Measurements from ENCODE around the gene UBE3C.
"Not testable (repeated sequence)": the region's sequence is repeated elsewhere in the genome, so short reads cannot be mapped to it uniquely, and the experiment has no call there.

UBE3C gene

GRCh38 chr7:157120181-157120580, 18.5 kb upstream of the UBE3C start:
- Mint-ChIP-seq H3K36me3 (ENCODE audit: insufficient read depth) (no peaks in the 10 kb centered on the region), H3K27ac (ENCODE audit: low read depth) (no peak overlapping the region), H3K4me3 (no peak overlapping the region), H3K27me3 (peaks cover 19% of the 10 kb centered on the region), H3K4me1 (no peaks in the 10 kb centered on the region), H3K9me3 (peaks cover 4% of the 10 kb centered on the region)
- ATAC-seq (replicated peaks; ENCODE audit: extremely low read depth, poor library complexity, severe bottlenecking) (no peak), DNase-seq (ENCODE audit: low spot score in 2 of 2) (no peak)

GRCh38 chr7:157121184-157121715, 17.5 kb upstream of the UBE3C start:
- peaks cover 9% of the 10 kb centered on the region for H3K27me3 Mint-ChIP-seq
- H3K36me3 Mint-ChIP-seq (ENCODE audit: insufficient read depth), result no peaks in the 10 kb centered on the region
- H3K27ac Mint-ChIP-seq (ENCODE audit: low read depth), result no peak overlapping the region
- H3K4me1 Mint-ChIP-seq, result no peaks in the 10 kb centered on the region
- H3K4me3 Mint-ChIP-seq, result no peak overlapping the region
- H3K9me3 Mint-ChIP-seq, result peaks cover 4% of the 10 kb centered on the region
- ATAC-seq (replicated peaks; ENCODE audit: extremely low read depth, poor library complexity, severe bottlenecking) (no peak), DNase-seq (ENCODE audit: low spot score in 2 of 2) (no peak)

GRCh38 chr7:157122800-157123495, 15.8 kb upstream of the UBE3C start:
- DNase-seq (ENCODE audit: low spot score in 2 of 2) (no peak), ATAC-seq (replicated peaks; ENCODE audit: extremely low read depth, poor library complexity, severe bottlenecking) (no peak)
- no peak overlapping the region for H3K4me3 Mint-ChIP-seq

GRCh38 chr7:157124690-157125089, 14.0 kb upstream of the UBE3C start:
- Mint-ChIP-seq H3K4me1 (no peaks in the 10 kb centered on the region), H3K4me3 (no peak overlapping the region), H3K27me3 (peaks cover 27% of the 10 kb centered on the region), H3K27ac (ENCODE audit: low read depth) (no peak overlapping the region), H3K36me3 (ENCODE audit: insufficient read depth) (no peaks in the 10 kb centered on the region), H3K9me3 (no peaks in the 10 kb centered on the region)
- ATAC-seq (replicated peaks; ENCODE audit: extremely low read depth, poor library complexity, severe bottlenecking) (no peak), DNase-seq (ENCODE audit: low spot score in 2 of 2) (no peak)

More at GRCh38 chr7:157122800-157123495, 15.8 kb upstream of the UBE3C start:
- peaks cover 1% of the 10 kb centered on the region for H3K9me3 Mint-ChIP-seq
- H3K36me3 Mint-ChIP-seq (ENCODE audit: insufficient read depth), result no peaks in the 10 kb centered on the region
- H3K4me1 Mint-ChIP-seq, result no peaks in the 10 kb centered on the region
- no peak overlapping the region for H3K27ac Mint-ChIP-seq (ENCODE audit: low read depth)
- peaks cover 21% of the 10 kb centered on the region for H3K27me3 Mint-ChIP-seq

GRCh38 chr7:157125376-157126223, 13.1 kb upstream of the UBE3C start:
- Mint-ChIP-seq H3K9me3 (no peaks in the 10 kb centered on the region), H3K4me1 (no peaks in the 10 kb centered on the region), H3K4me3 (no peak overlapping the region), H3K27ac (ENCODE audit: low read depth) (no peak overlapping the region), H3K36me3 (ENCODE audit: insufficient read depth) (no peaks in the 10 kb centered on the region), H3K27me3 (peaks cover 36% of the 10 kb centered on the region)
- DNase-seq (ENCODE audit: low spot score in 2 of 2) (no peak), ATAC-seq (replicated peaks; ENCODE audit: extremely low read depth, poor library complexity, severe bottlenecking) (no peak)

- H3K9me3 Mint-ChIP-seq, result no peaks in the 10 kb centered on the region
Observed at GRCh38 chr7:157126921-157127320, 11.8 kb upstream of the UBE3C start.

GRCh38 chr7:157129200-157129599, 9.5 kb upstream of the UBE3C start:
- Mint-ChIP-seq H3K36me3 (ENCODE audit: insufficient read depth) (no peaks in the 10 kb centered on the region), H3K4me3 (no peak overlapping the region), H3K9me3 (no peaks in the 10 kb centered on the region), H3K4me1 (no peaks in the 10 kb centered on the region), H3K27ac (ENCODE audit: low read depth) (no peak overlapping the region), H3K27me3 (peaks cover 42% of the 10 kb centered on the region)
- ATAC-seq (replicated peaks; ENCODE audit: extremely low read depth, poor library complexity, severe bottlenecking) (no peak), DNase-seq (ENCODE audit: low spot score in 2 of 2) (no peak)

More at GRCh38 chr7:157126921-157127320, 11.8 kb upstream of the UBE3C start:
- peaks cover 42% of the 10 kb centered on the region for H3K27me3 Mint-ChIP-seq
- no peak for DNase-seq (ENCODE audit: low spot score in 2 of 2)
- H3K36me3 Mint-ChIP-seq (ENCODE audit: insufficient read depth), result no peaks in the 10 kb centered on the region
- no peak overlapping the region for H3K4me3 Mint-ChIP-seq
- no peaks in the 10 kb centered on the region for H3K4me1 Mint-ChIP-seq
- no peak overlapping the region for H3K27ac Mint-ChIP-seq (ENCODE audit: low read depth)
- no peak for ATAC-seq (replicated peaks; ENCODE audit: extremely low read depth, poor library complexity, severe bottlenecking)

- Mint-ChIP-seq H3K9me3 (no peaks in the 10 kb centered on the region), H3K27me3 (peaks cover 42% of the 10 kb centered on the region), H3K4me3 (no peak overlapping the region), H3K36me3 (ENCODE audit: insufficient read depth) (no peaks in the 10 kb centered on the region), H3K27ac (ENCODE audit: low read depth) (no peak overlapping the region), H3K4me1 (no peaks in the 10 kb centered on the region)
- DNase-seq (ENCODE audit: low spot score in 2 of 2) (no peak), ATAC-seq (replicated peaks; ENCODE audit: extremely low read depth, poor library complexity, severe bottlenecking) (no peak)
Observed at GRCh38 chr7:157129907-157130460, 8.7 kb upstream of the UBE3C start.

- H3K9me3 Mint-ChIP-seq; ATAC-seq (replicated peaks; ENCODE audit: extremely low read depth, poor library complexity, severe bottlenecking); H3K27ac Mint-ChIP-seq (ENCODE audit: low read depth); DNase-seq (ENCODE audit: low spot score in 2 of 2); H3K36me3 Mint-ChIP-seq (ENCODE audit: insufficient read depth); H3K4me3 Mint-ChIP-seq; H3K4me1 Mint-ChIP-seq: not testable (repeated sequence)
- peaks cover 42% of the 10 kb centered on the region for H3K27me3 Mint-ChIP-seq
Observed at GRCh38 chr7:157130849-157131248, 7.9 kb upstream of the UBE3C start.

GRCh38 chr7:157132796-157133195, 5.9 kb upstream of the UBE3C start:
- Mint-ChIP-seq H3K27me3 (peaks cover 30% of the 10 kb centered on the region), H3K27ac (ENCODE audit: low read depth) (no peak overlapping the region), H3K4me1 (peaks cover 4% of the 10 kb centered on the region), H3K36me3 (ENCODE audit: insufficient read depth) (no peaks in the 10 kb centered on the region), H3K9me3 (no peaks in the 10 kb centered on the region), H3K4me3 (no peak overlapping the region)
- ATAC-seq (replicated peaks; ENCODE audit: extremely low read depth, poor library complexity, severe bottlenecking), result no peak
- DNase-seq (ENCODE audit: low spot score in 2 of 2), result no peak

- no peak overlapping the region for H3K4me3 Mint-ChIP-seq
- DNase-seq (ENCODE audit: low spot score in 2 of 2) (no peak), ATAC-seq (replicated peaks; ENCODE audit: extremely low read depth, poor library complexity, severe bottlenecking) (no peak)
- H3K27me3 Mint-ChIP-seq, result peaks cover 29% of the 10 kb centered on the region
- H3K36me3 Mint-ChIP-seq (ENCODE audit: insufficient read depth), result peaks cover under 1% of the 10 kb centered on the region
- no peak overlapping the region for H3K27ac Mint-ChIP-seq (ENCODE audit: low read depth)
- H3K4me1 Mint-ChIP-seq, result peaks cover 4% of the 10 kb centered on the region
- H3K9me3 Mint-ChIP-seq, result no peaks in the 10 kb centered on the region
Observed at GRCh38 chr7:157133304-157133703, 5.4 kb upstream of the UBE3C start.

- ATAC-seq (replicated peaks; ENCODE audit: extremely low read depth, poor library complexity, severe bottlenecking), result no peak
- no peak for DNase-seq (ENCODE audit: low spot score in 2 of 2)
- no peak overlapping the region for H3K27ac Mint-ChIP-seq (ENCODE audit: low read depth)
- peaks cover 20% of the 10 kb centered on the region for H3K4me1 Mint-ChIP-seq
- no peaks in the 10 kb centered on the region for H3K27me3 Mint-ChIP-seq
- no peaks in the 10 kb centered on the region for H3K9me3 Mint-ChIP-seq
- peak overlapping the region; percentile 27 for H3K4me3 Mint-ChIP-seq
- peaks cover 9% of the 10 kb centered on the region for H3K36me3 Mint-ChIP-seq (ENCODE audit: insufficient read depth)
Observed at GRCh38 chr7:157136372-157136771, 2.4 kb upstream of the UBE3C start.

Measured in central memory CD8-positive, alpha-beta T cell (primary cell).